ENCODE measurements around the gene TRIM68.

DNA sequence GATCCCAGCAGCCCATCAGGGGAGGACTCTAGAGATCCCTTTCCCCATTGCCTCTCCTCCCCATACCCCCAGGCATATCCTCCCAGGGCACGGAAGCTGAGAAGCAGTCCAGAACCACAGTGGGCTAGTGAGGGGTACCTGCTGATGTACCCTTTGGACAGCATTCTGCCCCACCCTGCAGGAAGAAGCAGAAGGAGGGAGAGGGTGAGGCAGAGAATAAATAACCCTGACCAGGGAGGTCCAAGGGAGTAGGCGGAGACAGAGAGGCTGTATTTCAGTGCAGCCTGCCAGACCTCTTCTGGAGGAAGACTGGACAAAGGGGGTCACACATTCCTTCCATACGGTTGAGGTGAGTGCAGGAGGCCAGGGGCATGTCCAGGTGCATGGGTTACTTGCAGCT, 35.7 kb upstream of the TRIM68 start, which contains the start of gene OR51E1:
- TF ChIP-seq EZH2phosphoT487 (IDR thresholded peaks at IDR 0.05; ENCODE audit: low read depth, severe bottlenecking, unreplicated experiment) (no peak), EZH2 (IDR thresholded peaks at IDR 0.05; ENCODE audit: borderline replicate concordance) (no peak)
- TF ChIP-seq, protein P1, sequence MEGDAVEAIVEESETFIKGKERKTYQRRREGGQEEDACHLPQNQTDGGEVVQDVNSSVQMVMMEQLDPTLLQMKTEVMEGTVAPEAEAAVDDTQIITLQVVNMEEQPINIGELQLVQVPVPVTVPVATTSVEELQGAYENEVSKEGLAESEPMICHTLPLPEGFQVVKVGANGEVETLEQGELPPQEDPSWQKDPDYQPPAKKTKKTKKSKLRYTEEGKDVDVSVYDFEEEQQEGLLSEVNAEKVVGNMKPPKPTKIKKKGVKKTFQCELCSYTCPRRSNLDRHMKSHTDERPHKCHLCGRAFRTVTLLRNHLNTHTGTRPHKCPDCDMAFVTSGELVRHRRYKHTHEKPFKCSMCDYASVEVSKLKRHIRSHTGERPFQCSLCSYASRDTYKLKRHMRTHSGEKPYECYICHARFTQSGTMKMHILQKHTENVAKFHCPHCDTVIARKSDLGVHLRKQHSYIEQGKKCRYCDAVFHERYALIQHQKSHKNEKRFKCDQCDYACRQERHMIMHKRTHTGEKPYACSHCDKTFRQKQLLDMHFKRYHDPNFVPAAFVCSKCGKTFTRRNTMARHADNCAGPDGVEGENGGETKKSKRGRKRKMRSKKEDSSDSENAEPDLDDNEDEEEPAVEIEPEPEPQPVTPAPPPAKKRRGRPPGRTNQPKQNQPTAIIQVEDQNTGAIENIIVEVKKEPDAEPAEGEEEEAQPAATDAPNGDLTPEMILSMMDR (IDR thresholded peaks at IDR 0.05; ENCODE audit: poor library complexity), result no peak

Measured in hepatocyte (in vitro differentiated cells).